CD14-positive monocyte (primary cell): ENCODE results near the gene TNNI3K. TPM values are rescaled to one million over a fixed set of nuclear protein-coding genes. Genes with fewer than 3 reads are reported as not detected.

Experiments used
- DNase-seq, 3 donors: peaks; one replicate each; pipeline ENCODE4 v3.0.0-alpha.2; 2011 to 2022
- H2AFZ ChIP-seq: 2 replicates; pipeline ENCODE4 v1.6.0; 2012; ENCODE audit warnings: mild to moderate bottlenecking, low read depth, low read length, inconsistent platforms; ENCODE audit not compliant: insufficient read depth, poor library complexity, severe bottlenecking
- H3K27ac ChIP-seq, 2 donors: 1 replicate in 1 of 2; 2 replicates in 1 of 2; pipeline ENCODE4 v1.5.1; 2012 to 2013; ENCODE audit warnings: low read length in 2 of 2, control low read depth in 1 of 2, inconsistent platforms in 1 of 2, low read depth in 1 of 2, mild to moderate bottlenecking in 1 of 2
- H3K27me3 ChIP-seq, 2 donors: one replicate each; pipeline versions ENCODE4 v1.6.0 to v1.6.1; 2011 to 2013; ENCODE audit warnings: low read length in 2 of 2; ENCODE audit not compliant: control insufficient read depth in 2 of 2, insufficient read depth in 2 of 2
- H3K36me3 ChIP-seq, 2 donors: replicated peaks in 1 of 2; 1 replicate in 1 of 2; 2 replicates in 1 of 2; pipeline versions ENCODE4 v1.5.1 to v1.6.1; 2012 to 2013; ENCODE audit warnings: low read length in 2 of 2, control low read depth in 1 of 2, inconsistent platforms in 1 of 2, mild to moderate bottlenecking in 1 of 2; ENCODE audit not compliant: insufficient read depth in 2 of 2, control insufficient read depth in 1 of 2
- H3K4me1 ChIP-seq, 2 donors: 1 replicate in 1 of 2; 2 replicates in 1 of 2; pipeline versions ENCODE4 v1.5.1 to v1.6.1; 2012 to 2013; ENCODE audit warnings: low read length in 2 of 2, control low read depth in 1 of 2, inconsistent platforms in 1 of 2, mild to moderate bottlenecking in 1 of 2, moderate library complexity in 1 of 2; ENCODE audit not compliant: insufficient read depth in 2 of 2, control insufficient read depth in 1 of 2
- H3K4me2 ChIP-seq: replicated peaks from 2 replicates; pipeline ENCODE3; 2012; ENCODE audit warnings: low read length, moderate library complexity, mild to moderate bottlenecking; ENCODE audit not compliant: poor library complexity, severe bottlenecking; ENCODE audit errors: extremely low read depth
- H3K4me3 ChIP-seq, 3 experiments: fragments of 200-600 bp in 1 of 3; sonication (generic) in 1 of 3; replicated peaks in 1 of 3; 1 replicate in 2 of 3; 2 replicates in 1 of 3; pipeline ENCODE4 v1.5.1; 2011 to 2013; ENCODE audit warnings: low read length in 3 of 3, mild to moderate bottlenecking in 3 of 3, control low read depth in 2 of 3, low read depth in 2 of 3, inconsistent platforms in 1 of 3, moderate library complexity in 1 of 3
- H3K79me2 ChIP-seq: 2 replicates; pipeline ENCODE4 v1.6.0; 2012; ENCODE audit warnings: mild to moderate bottlenecking, control low read depth, inconsistent platforms, low read length, moderate library complexity; ENCODE audit not compliant: insufficient read depth
- H3K9ac ChIP-seq: 2 replicates; pipeline ENCODE4 v1.6.0; 2017; ENCODE audit warnings: low read length, mild to moderate bottlenecking; ENCODE audit not compliant: insufficient read depth, poor library complexity, severe bottlenecking
- H3K9me3 ChIP-seq, 2 donors: replicated peaks in 1 of 2; 1 replicate in 1 of 2; 2 replicates in 1 of 2; pipeline versions ENCODE4 v1.5.1 to v1.6.1; 2012 to 2013; ENCODE audit warnings: low read length in 2 of 2, control low read depth in 1 of 2; ENCODE audit not compliant: control insufficient read depth in 1 of 2, insufficient read depth in 1 of 2
- H4K20me1 ChIP-seq: 2 replicates; pipeline ENCODE4 v1.6.0; 2012; ENCODE audit warnings: mild to moderate bottlenecking, low read length, control low read depth, moderate library complexity; ENCODE audit not compliant: insufficient read depth
- H3K27ac Mint-ChIP-seq, 7 donors: one replicate each; pipeline ENCODE4 v1.8.0; 2020; ENCODE audit warnings: mild to moderate bottlenecking in 7 of 7, mixed read lengths in 7 of 7, moderate library complexity in 6 of 7, inconsistent platforms in 2 of 7
- H3K27me3 Mint-ChIP-seq, 3 donors: one replicate each; pipeline ENCODE4 v1.8.0; 2021 to 2022; ENCODE audit warnings: low read depth in 3 of 3, mild to moderate bottlenecking in 3 of 3, mixed read lengths in 3 of 3, moderate library complexity in 3 of 3, inconsistent platforms in 1 of 3
- H3K36me3 Mint-ChIP-seq, 2 donors: one replicate each; pipeline ENCODE4 v1.8.0; 2020; ENCODE audit warnings: mixed read lengths in 2 of 2, inconsistent platforms in 1 of 2, mild to moderate bottlenecking in 1 of 2
- H3K4me1 Mint-ChIP-seq: one replicate; pipeline ENCODE4 v1.8.0; 2020; ENCODE audit warnings: mild to moderate bottlenecking, mixed read lengths
- H3K4me3 Mint-ChIP-seq, 2 donors: one replicate each; pipeline ENCODE4 v1.8.0; 2020; ENCODE audit warnings: mild to moderate bottlenecking in 2 of 2, mixed read lengths in 2 of 2, moderate library complexity in 1 of 2
- H3K9me3 Mint-ChIP-seq, 7 donors: one replicate each; pipeline ENCODE4 v1.8.0; 2020 to 2022; ENCODE audit warnings: mixed read lengths in 7 of 7, mild to moderate bottlenecking in 6 of 7, moderate library complexity in 6 of 7, inconsistent platforms in 2 of 7
- WGBS: methylation state at CpG from one replicate; pipeline ENCODE4 v1.1.5; 2013; ENCODE audit warnings: missing lambda C conversion rate; ENCODE audit not compliant: insufficient coverage; 5-methylcytosine and 5-hydroxymethylcytosine counted together
- intact Hi-C, 2 donors: fragments of 100-400 bp; cut with micrococcal nuclease; formaldehyde crosslinking; loops; one replicate each; pipeline versions ENCODE4 v1.15.0 to v1.15.1; 2023
- polyA plus RNA-seq, 3 donors: library from polyadenylated mRNA; depleted of rRNA in 1 of 3; unstranded in 2 of 3; stranded (reverse) in 1 of 3; fragments of 300-500 nt in 2 of 3; fragments of >200 nt in 1 of 3; fragmentation: Illumina TruSeq in 2 of 3; gene quantifications; 1 replicate in 2 of 3; 2 replicates in 1 of 3; pipeline ENCODE4 v1.2.3, GENCODE V29; 2012 to 2021
- TF ChIP-seq, protein P1 (sequence below): fragments of 200-600 bp; IDR thresholded peaks from one replicate; pipeline ENCODE4 v1.8.0; 2022; ENCODE audit warnings: antibody characterized with exemption, mild to moderate bottlenecking

Gene TNNI3K
- polyA plus RNA-seq, 3 donors: 0.51 TPM; not detected in 2

DNA sequence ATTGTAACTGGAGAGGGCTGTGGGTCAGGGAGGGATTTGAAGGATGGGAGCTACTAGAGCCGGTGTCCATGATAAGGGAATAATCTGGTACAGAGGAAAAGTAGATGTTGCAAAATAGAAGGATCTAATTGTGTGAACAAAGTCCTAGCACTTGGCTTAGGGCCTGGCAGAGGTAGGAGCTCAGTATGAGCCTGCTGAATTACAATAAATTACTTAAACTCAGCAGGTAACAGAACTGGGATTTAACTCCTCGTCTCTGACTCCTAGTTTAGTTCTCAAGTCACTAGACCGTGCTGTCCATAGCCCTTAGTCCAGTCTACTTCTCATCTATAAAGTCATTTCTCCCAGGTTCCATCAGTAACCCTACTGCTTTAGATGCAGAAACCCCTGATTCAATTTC, 157.0 kb downstream of the TNNI3K start:
- Histone ChIP-seq H3K4me3 (no peak overlapping the region), H3K4me2 (no peak overlapping the region), H2AFZ (no peak overlapping the region), H3K36me3 (no peaks in the 10 kb centered on the region), H3K4me1 (no peaks in the 10 kb centered on the region), H3K9me3 (no peaks in the 10 kb centered on the region), H3K27me3 (no peaks in the 10 kb centered on the region), H3K79me2 (no peaks in the 10 kb centered on the region), H4K20me1 (no peaks in the 10 kb centered on the region), H3K9ac (no peak overlapping the region), H3K27ac (no peak overlapping the region)
- Mint-ChIP-seq H3K27ac (no peak overlapping the region), H3K9me3 (peaks cover 0 to 7% (median 1%) of the 10 kb centered on the region in 7 donors), H3K4me3 (no peak overlapping the region), H3K36me3 (no peaks in the 10 kb centered on the region), H3K27me3 (peaks cover 0 to 1% (median 0%) of the 10 kb centered on the region in 3 donors), H3K4me1 (no peaks in the 10 kb centered on the region)
- 86% methylated on average over 3 of the region's 3 CpGs for WGBS
- DNase-seq: no peak
- TF ChIP-seq, protein P1, sequence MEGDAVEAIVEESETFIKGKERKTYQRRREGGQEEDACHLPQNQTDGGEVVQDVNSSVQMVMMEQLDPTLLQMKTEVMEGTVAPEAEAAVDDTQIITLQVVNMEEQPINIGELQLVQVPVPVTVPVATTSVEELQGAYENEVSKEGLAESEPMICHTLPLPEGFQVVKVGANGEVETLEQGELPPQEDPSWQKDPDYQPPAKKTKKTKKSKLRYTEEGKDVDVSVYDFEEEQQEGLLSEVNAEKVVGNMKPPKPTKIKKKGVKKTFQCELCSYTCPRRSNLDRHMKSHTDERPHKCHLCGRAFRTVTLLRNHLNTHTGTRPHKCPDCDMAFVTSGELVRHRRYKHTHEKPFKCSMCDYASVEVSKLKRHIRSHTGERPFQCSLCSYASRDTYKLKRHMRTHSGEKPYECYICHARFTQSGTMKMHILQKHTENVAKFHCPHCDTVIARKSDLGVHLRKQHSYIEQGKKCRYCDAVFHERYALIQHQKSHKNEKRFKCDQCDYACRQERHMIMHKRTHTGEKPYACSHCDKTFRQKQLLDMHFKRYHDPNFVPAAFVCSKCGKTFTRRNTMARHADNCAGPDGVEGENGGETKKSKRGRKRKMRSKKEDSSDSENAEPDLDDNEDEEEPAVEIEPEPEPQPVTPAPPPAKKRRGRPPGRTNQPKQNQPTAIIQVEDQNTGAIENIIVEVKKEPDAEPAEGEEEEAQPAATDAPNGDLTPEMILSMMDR: no peak
- intact Hi-C loops: no loop called here

DNA sequence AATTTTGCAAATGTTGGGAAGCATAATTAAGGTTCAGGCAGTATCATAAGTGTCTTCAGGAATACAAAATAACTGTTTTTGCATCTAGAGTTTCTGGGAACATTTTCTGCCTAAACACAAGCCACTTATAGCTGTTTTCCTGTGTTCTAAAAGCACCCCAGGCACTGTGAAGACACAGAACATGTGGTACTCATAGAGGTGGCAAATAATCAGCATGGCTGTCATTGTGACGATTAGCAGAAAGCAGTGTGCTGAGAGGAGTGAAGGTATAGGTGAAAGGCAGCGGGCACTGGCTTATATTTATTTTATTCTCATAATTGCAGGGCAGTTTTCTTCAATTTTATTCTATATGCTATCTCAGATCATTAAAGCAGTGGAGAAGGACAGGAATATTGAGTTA, 157.7 kb downstream of the TNNI3K start:
- no CpG with 5 or more reads among the region's 2 CpGs for WGBS
- Histone ChIP-seq H3K79me2 (no peaks in the 10 kb centered on the region), H3K4me1 (no peaks in the 10 kb centered on the region), H3K27ac (no peak overlapping the region), H3K4me3 (no peak overlapping the region), H3K9ac (no peak overlapping the region), H2AFZ (no peak overlapping the region), H4K20me1 (no peaks in the 10 kb centered on the region), H3K4me2 (no peak overlapping the region), H3K9me3 (no peaks in the 10 kb centered on the region), H3K36me3 (no peaks in the 10 kb centered on the region), H3K27me3 (no peaks in the 10 kb centered on the region)
- intact Hi-C loops: no loop called here
- H3K27ac Mint-ChIP-seq: no peak overlapping the region
- no peaks in the 10 kb centered on the region for H3K36me3 Mint-ChIP-seq
- peaks cover 0 to 9% (median 1%) of the 10 kb centered on the region in 7 donors for H3K9me3 Mint-ChIP-seq
- no peak overlapping the region for H3K4me3 Mint-ChIP-seq
- no peaks in the 10 kb centered on the region for H3K4me1 Mint-ChIP-seq
- H3K27me3 Mint-ChIP-seq: peaks cover 0 to 2% (median 0%) of the 10 kb centered on the region in 3 donors
- DNase-seq: no peak
- TF ChIP-seq, protein P1: no peak
